Measurements from ENCODE around the gene MEF2D.

Gene MEF2D

GRCh38 chr1:156502894-156503697 lies 2.5 kb upstream of the MEF2D start:
- peak; percentile 68 for DNase-seq (ENCODE audit: low read depth, low spot score)
- H3K27ac ChIP-seq = peak overlapping the region; percentile 96

- no peak for DNase-seq (ENCODE audit: low read depth, low spot score)
- H3K27ac ChIP-seq = peak overlapping the region; percentile 96
Measured at GRCh38 chr1:156502391-156502893, 1.9 kb upstream of the MEF2D start.

GRCh38 chr1:156500793-156501506 lies 375 bp upstream of the MEF2D start:
- peak overlapping the region; percentile 96 for H3K27ac ChIP-seq
- peak; percentile 64 for DNase-seq (ENCODE audit: low read depth, low spot score)

GRCh38 chr1:156499842-156500542 lies 583 bp downstream of the MEF2D start:
- no peak for DNase-seq (ENCODE audit: low read depth, low spot score)

GRCh38 chr1:156499194-156499841 lies 1.3 kb downstream of the MEF2D start:
- peak overlapping the region; percentile 96 for H3K27ac ChIP-seq
- no peak for DNase-seq (ENCODE audit: low read depth, low spot score)

More at GRCh38 chr1:156499842-156500542, 583 bp downstream of the MEF2D start:
- peak overlapping the region; percentile 96 for H3K27ac ChIP-seq

GRCh38 chr1:156498432-156499193 lies 2.0 kb downstream of the MEF2D start:
- peak overlapping the region; percentile 96 for H3K27ac ChIP-seq
- DNase-seq (ENCODE audit: low read depth, low spot score) = no peak

- DNase-seq (ENCODE audit: low read depth, low spot score) = no peak
- H3K27ac ChIP-seq = no peak overlapping the region
Measured at GRCh38 chr1:156497743-156498431, 2.7 kb downstream of the MEF2D start.

GRCh38 chr1:156497078-156497742 lies 3.4 kb downstream of the MEF2D start:
- no peak overlapping the region for H3K27ac ChIP-seq
- DNase-seq (ENCODE audit: low read depth, low spot score) = no peak

GRCh38 chr1:156496211-156496761 lies 4.3 kb downstream of the MEF2D start:
- DNase-seq (ENCODE audit: low read depth, low spot score) = no peak

GRCh38 chr1:156495401-156496140 lies 5.0 kb downstream of the MEF2D start:
- H3K27ac ChIP-seq = no peak overlapping the region

More at GRCh38 chr1:156496211-156496761, 4.3 kb downstream of the MEF2D start:
- no peak overlapping the region for H3K27ac ChIP-seq

GRCh38 chr1:156494309-156494895 lies 6.2 kb downstream of the MEF2D start:
- no peak for DNase-seq (ENCODE audit: low read depth, low spot score)
- no peak overlapping the region for H3K27ac ChIP-seq

More at GRCh38 chr1:156495401-156496140, 5.0 kb downstream of the MEF2D start:
- no peak for DNase-seq (ENCODE audit: low read depth, low spot score)

GRCh38 chr1:156493742-156494141 lies 6.8 kb downstream of the MEF2D start:
- no peak for DNase-seq (ENCODE audit: low read depth, low spot score)
- H3K27ac ChIP-seq = no peak overlapping the region

GRCh38 chr1:156493154-156493631 lies 7.4 kb downstream of the MEF2D start:
- DNase-seq (ENCODE audit: low read depth, low spot score) = no peak
- no peak overlapping the region for H3K27ac ChIP-seq

- DNase-seq (ENCODE audit: low read depth, low spot score) = no peak
- no peak overlapping the region for H3K27ac ChIP-seq
Measured at GRCh38 chr1:156492591-156493080, 7.9 kb downstream of the MEF2D start.

GRCh38 chr1:156492013-156492590 lies 8.5 kb downstream of the MEF2D start:
- no peak for DNase-seq (ENCODE audit: low read depth, low spot score)
- no peak overlapping the region for H3K27ac ChIP-seq

Data from epithelial cell of prostate (primary cell).